MM.1S (cell line): ENCODE data around the gene ZBTB25.
A peak's percentile ranks its signal among the peaks of the same experiment; 100 is the strongest.

Source experiments
- DNase-seq: peaks from one replicate; pipeline ENCODE4 v3.0.0-alpha.2; 2015
- H2AFZ ChIP-seq: fragments of 300-600 bp; sonication (generic); 2 replicates; pipeline ENCODE4 v1.6.0; 2016; ENCODE audit warnings: antibody characterized with exemption, low read length
- H3F3A ChIP-seq: fragments of 300-600 bp; sonication (generic); 2 replicates; pipeline ENCODE4 v1.6.1; 2016; ENCODE audit warnings: mild to moderate bottlenecking, antibody characterized with exemption, low read length, moderate library complexity, mixed read lengths; ENCODE audit not compliant: insufficient read depth
- H3K27ac ChIP-seq: fragments of 300-600 bp; sonication (generic); 2 replicates; pipeline ENCODE4 v1.5.1; 2016; ENCODE audit warnings: mild to moderate bottlenecking, low read length
- H3K27me3 ChIP-seq: fragments of 300-600 bp; sonication (generic); replicated peaks from 2 replicates; pipeline ENCODE4 v1.6.0; 2016; ENCODE audit warnings: low read length; ENCODE audit not compliant: insufficient read depth
- H3K36me3 ChIP-seq: fragments of 300-600 bp; sonication (generic); replicated peaks from 2 replicates; pipeline ENCODE4 v1.6.1; 2016; ENCODE audit warnings: mild to moderate bottlenecking, low read length, mixed read lengths; ENCODE audit not compliant: insufficient read depth
- H3K4me1 ChIP-seq: fragments of 300-600 bp; sonication (generic); 2 replicates; pipeline ENCODE4 v1.6.1; 2016; ENCODE audit warnings: low read length, mixed read lengths
- H3K4me2 ChIP-seq: fragments of 300-600 bp; sonication (generic); 2 replicates; pipeline ENCODE4 v1.6.0; 2016; ENCODE audit warnings: low read depth, low read length
- H3K4me3 ChIP-seq: fragments of 300-600 bp; sonication (generic); 2 replicates; pipeline ENCODE4 v1.5.1; 2016; ENCODE audit warnings: low read length, mixed read lengths
- H3K79me2 ChIP-seq: fragments of 300-600 bp; sonication (generic); 2 replicates; pipeline ENCODE4 v1.6.1; 2016; ENCODE audit warnings: mixed run types, low read length, mixed read lengths
- H3K9ac ChIP-seq: fragments of 300-600 bp; sonication (generic); 2 replicates; pipeline ENCODE4 v1.6.1; 2016; ENCODE audit warnings: low read length, mixed read lengths
- H3K9me2 ChIP-seq: fragments of 300-600 bp; sonication (generic); replicated peaks from 2 replicates; pipeline ENCODE4 v1.6.1; 2016; ENCODE audit warnings: mild to moderate bottlenecking, low read length, mixed read lengths; ENCODE audit not compliant: insufficient read depth
- H3K9me3 ChIP-seq: fragments of 300-600 bp; sonication (generic); replicated peaks from 2 replicates; pipeline ENCODE4 v1.6.1; 2016; ENCODE audit warnings: mild to moderate bottlenecking, low read length, mixed read lengths; ENCODE audit not compliant: insufficient read depth
- H4K20me1 ChIP-seq: fragments of 300-600 bp; sonication (generic); 2 replicates; pipeline ENCODE4 v1.6.1; 2016; ENCODE audit warnings: mild to moderate bottlenecking, low read length, moderate library complexity, mixed read lengths; ENCODE audit not compliant: insufficient read depth
- CTCF ChIP-seq: fragments of 300-600 bp; sonication (generic); IDR thresholded peaks from 2 replicates; pipeline ENCODE4 v1.5.1; 2016; ENCODE audit warnings: antibody characterized with exemption, low read length, mixed read lengths
- EZH2 ChIP-seq: fragments of 300-600 bp; sonication (generic); optimal IDR thresholded peaks from 2 replicates; pipeline ENCODE3; 2017; ENCODE audit warnings: low read depth, mild to moderate bottlenecking, antibody characterized with exemption, low read length, mixed read lengths
- EZH2phosphoT487 ChIP-seq: fragments of 300-600 bp; sonication (generic); IDR thresholded peaks from 2 replicates; pipeline ENCODE4 v1.6.1; 2018; ENCODE audit warnings: antibody characterized with exemption, low read length

Gene ZBTB25

DNA sequence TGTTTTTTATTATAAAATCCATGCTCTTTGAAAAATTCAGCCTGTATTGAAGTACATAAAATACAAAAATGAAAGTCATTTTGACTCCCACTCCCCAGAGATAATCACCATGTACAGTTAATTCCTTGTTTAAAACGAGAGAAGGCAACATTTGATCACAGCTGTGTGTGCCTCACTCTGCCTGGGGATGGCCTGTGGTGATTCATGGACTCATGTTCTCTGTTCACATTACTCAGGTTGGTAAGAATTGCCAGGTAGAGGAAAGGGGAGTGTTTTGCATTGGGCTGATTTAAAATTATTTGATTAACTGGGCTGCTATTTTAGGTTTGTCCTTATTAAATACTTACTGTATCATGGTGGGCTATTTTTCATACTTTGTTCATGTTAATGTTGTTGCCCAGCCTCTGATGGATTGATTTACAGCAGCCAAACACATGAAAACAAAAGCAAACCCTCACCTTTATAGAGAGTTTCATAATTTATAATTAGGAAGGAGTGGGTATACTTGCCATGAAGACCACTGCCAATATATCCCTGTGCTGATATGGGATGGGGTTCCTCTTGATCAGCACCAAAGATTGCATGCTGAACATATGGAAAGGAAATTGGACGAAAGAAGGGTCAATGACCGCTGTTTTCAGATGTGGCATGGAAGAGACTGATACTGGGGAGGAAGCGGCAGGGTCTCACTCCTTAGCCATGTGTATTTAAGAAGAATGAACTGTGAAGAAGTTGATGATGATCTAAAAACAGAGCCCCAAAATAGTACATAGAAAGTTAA, 3.9 kb upstream of the ZBTB25 start:
- peaks cover 27% of the 10 kb centered on the region for H3F3A ChIP-seq

DNA sequence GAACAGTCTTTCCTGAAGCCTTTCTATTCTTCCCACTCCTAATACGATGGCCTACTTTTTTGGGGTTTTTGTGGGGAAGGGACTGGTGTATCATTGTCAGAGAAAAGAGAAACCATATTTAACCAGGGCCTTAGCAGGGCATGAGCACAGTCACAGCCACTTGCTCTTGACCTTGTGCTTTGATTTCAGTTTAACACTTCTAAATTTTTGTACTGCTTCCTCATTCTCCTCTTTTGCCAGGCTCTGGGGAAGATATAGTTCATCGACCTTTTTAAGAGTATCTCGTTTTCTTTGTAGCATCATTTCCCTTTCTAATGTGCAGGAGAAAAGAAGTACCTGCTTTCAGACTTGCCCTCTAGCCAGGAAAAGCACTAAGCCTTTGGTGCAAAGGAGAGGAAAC, 3.1 kb upstream of the ZBTB25 start:
- peaks cover 81% of the 10 kb centered on the region for H3K79me2 ChIP-seq
- DNase-seq, result no peak
- no peaks in the 10 kb centered on the region for H3K9me3 ChIP-seq
- H3K36me3 ChIP-seq, result no peaks in the 10 kb centered on the region
- no peak for TF ChIP-seq CTCF
- no peak for TF ChIP-seq EZH2phosphoT487
- no peak for TF ChIP-seq EZH2
- H3F3A ChIP-seq, result peaks cover 35% of the 10 kb centered on the region
- peak overlapping the region; percentile 91 for H3K4me2 ChIP-seq
- H3K27ac ChIP-seq, result peak overlapping the region; percentile 100; the same call in 1 of the 2 replicates
- no peak overlapping the region for H2AFZ ChIP-seq
- H3K9me2 ChIP-seq, result no peaks in the 10 kb centered on the region
- peaks cover 6% of the 10 kb centered on the region; the same call in 1 of the 2 replicates for H4K20me1 ChIP-seq
- peaks cover 22% of the 10 kb centered on the region for H3K4me1 ChIP-seq
- peak overlapping the region; percentile 59; the same call in 1 of the 2 replicates for H3K9ac ChIP-seq
- peak overlapping the region; percentile 63 for H3K4me3 ChIP-seq
- H3K27me3 ChIP-seq, result no peaks in the 10 kb centered on the region

More for the DNA sequence above, 3.9 kb upstream of the ZBTB25 start:
- no peak overlapping the region for H2AFZ ChIP-seq
- H3K9me3 ChIP-seq, result no peaks in the 10 kb centered on the region
- H3K4me2 ChIP-seq, result peak overlapping the region; percentile 91
- H3K9ac ChIP-seq, result peak overlapping the region; percentile 59; the same call in 1 of the 2 replicates
- no peaks in the 10 kb centered on the region for H3K36me3 ChIP-seq
- peak overlapping the region; percentile 63 for H3K4me3 ChIP-seq
- H3K27ac ChIP-seq, result peak overlapping the region; percentile 100; the same call in 1 of the 2 replicates
- peaks cover 22% of the 10 kb centered on the region for H3K4me1 ChIP-seq
- H3K9me2 ChIP-seq, result no peaks in the 10 kb centered on the region
- peaks cover 81% of the 10 kb centered on the region for H3K79me2 ChIP-seq
- no peak for DNase-seq
- H3K27me3 ChIP-seq, result no peaks in the 10 kb centered on the region
- TF ChIP-seq EZH2 (no peak), EZH2phosphoT487 (no peak), CTCF (no peak)
- H4K20me1 ChIP-seq, result peaks cover 7% of the 10 kb centered on the region; the same call in 1 of the 2 replicates

DNA sequence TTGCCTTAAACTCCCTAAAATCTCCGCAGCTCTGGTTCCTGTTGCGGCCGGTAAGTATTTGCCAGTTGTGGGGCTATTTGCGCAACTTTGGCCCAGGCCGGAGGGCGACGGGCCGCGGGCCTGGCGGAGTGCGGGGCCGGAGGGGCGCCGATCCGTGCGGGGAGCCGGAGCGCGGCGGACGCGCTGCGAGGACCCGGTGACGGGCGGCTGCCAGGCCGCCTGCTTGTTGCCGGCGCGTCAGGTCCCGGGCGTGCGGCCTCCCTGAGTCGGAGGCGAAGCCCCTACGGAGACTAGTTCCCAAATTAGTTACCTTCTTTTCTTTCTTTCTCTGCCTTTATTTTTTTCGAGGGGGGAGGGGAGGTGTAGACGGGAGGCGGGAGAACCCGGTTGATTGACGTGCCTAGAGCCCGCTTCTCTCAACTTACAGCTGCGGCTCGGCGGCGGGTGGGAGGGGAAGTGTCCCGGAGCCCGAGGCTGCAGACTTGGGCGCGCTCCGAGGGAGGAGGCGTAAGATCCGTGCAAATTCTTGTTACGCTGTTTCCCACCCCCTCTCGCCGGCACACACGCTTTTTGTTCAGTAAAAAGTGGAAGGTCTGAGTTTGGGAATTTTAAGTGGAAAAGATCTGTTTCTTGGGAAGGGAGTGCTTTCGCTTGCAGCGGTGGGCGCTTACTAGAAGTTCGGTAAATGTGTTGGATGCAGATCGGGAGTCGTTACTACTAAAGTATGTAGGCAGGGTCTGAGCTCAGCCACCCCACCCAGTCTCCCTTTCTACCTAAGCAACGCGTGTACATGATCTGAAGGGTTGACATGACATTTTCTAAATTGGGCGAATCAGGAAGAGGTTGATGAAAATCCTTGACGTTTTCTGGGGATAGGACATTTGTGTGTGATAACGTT, 1.5 kb upstream of the ZBTB25 start:
- peak overlapping the region; percentile 99 for H3K9ac ChIP-seq
- no peaks in the 10 kb centered on the region for H3K27me3 ChIP-seq
- peak overlapping the region; percentile 100 for H3K27ac ChIP-seq
- peaks cover 81% of the 10 kb centered on the region for H3K79me2 ChIP-seq
- peak; percentile 81 for DNase-seq
- no peak overlapping the region for H2AFZ ChIP-seq
- TF ChIP-seq EZH2phosphoT487 (no peak), EZH2 (no peak), CTCF (no peak)
- H3K36me3 ChIP-seq, result no peaks in the 10 kb centered on the region
- H3F3A ChIP-seq, result peaks cover 38% of the 10 kb centered on the region
- peak overlapping the region; percentile 78 for H3K4me3 ChIP-seq
- H3K9me2 ChIP-seq, result no peaks in the 10 kb centered on the region
- no peaks in the 10 kb centered on the region for H3K9me3 ChIP-seq
- H3K4me1 ChIP-seq, result peaks cover 8% of the 10 kb centered on the region
- peak overlapping the region; percentile 74 for H3K4me2 ChIP-seq
- H4K20me1 ChIP-seq, result no peaks in the 10 kb centered on the region
